ENCODE results near the gene PDE4D.

Gene PDE4D

DNA sequence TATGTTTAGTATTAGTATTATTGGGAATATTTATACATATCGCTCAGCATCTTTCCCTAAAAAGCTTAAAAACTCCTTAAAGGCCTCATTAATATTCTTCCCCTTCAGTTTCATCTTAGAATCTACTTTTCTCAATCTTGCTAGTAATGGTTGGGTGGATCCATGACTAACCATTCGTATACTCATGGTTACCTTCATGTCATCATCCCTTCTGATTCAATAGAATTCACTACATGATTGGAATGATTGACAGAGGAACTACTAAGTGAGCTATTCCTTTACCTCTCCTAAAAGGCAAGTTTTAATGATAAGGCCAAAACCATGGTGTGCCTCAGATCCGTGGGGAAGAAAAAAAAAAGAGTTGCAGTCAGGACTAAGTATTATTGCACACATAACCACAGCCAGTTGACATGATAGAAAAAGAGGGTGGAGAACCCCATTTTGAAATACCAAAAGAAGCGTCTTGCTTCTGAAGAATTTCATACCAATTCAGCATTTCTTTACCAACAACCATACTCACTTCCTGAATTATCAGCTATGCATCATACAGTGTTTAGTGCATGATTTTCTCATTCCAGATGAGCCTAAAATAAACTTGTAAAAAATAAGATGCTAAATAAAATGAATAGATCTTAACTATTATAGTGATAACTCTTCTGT is 624.6 kb downstream of the PDE4D start:
- no peak for DNase-seq

DNA sequence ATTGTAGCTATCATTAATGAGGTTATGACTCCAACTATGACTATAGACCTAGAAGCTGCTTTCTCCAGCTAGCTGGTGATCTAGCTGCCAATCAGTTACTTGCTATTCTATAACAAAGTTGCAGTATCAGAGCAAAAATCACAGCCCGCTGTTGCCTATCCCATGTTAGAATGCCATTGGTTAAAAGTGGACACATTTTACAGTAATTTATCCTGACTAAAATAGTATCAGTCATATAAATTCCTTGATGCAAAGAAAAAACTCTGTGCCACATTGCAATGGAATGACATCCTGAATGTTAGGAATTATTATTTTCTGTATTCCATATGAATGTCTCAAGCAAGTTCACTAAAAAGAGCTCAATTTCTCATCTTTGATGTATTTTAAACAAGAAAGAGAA is 626.5 kb downstream of the PDE4D start:
- DNase-seq: no peak

DNA sequence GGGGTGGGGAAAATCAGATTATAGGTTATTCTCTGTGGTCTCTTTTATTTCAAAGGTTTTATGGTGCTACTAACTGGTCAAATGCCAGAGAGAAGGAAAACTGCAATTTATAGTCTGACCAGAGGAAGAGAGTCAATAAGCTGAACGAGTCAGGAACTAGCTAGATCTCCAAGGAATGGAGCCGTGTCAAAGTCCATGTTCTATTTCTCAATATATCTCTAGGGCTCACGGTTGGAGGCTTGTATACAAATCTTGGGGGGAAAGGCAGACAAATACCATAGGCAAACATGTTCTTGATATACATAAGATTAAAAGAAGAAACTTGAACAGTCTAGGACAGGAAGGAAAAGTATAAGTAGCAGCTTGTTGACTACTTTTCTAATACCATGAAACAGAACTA is 627.1 kb downstream of the PDE4D start:
- no peak for DNase-seq

DNA sequence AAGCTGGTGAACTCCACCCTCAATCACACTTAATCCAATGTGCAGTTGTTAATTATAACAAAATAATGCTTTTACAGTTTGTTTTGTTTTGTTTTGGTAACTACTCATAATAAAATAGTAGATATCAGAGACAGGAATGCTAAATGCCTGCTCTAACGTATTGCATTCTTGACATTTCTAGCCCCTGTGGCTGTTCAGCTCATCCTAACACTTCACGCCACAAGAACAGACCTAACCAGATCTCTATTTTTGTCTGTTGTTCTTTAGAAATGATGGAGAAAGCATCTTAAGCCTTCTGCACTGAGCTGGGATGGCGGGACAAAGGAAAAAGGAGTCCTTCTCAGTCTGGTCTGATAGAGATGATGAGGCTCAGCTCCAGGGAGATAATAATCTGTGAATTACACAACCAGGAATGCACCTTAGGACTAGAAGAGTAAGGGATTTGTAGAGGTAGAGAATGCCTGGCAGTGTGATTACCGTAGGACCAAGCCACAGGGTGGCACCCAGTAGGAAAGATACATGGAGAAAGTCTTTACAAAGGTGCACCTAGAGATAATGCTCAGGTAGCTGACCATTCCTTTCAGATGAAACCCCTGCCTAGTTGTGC is 628.8 kb downstream of the PDE4D start:
- no peak for DNase-seq

DNA sequence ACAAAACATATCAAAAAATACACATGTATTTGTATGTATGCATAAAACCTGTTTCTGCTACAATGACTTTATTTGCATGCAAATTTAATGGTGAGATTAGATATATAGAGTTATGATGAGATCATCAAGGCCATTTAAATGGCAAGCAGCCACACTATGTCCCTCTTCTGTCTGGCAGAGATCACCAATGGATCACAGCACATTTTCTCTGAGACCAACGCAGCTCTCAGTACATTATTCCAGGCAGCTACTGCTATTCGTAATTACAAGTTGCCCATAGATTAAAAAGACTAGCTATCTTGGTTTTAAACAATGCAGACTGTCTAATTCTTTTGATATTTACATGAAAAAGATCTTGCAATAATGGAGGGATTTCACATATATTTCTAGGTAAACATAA is 629.5 kb downstream of the PDE4D start:
- DNase-seq: no peak

DNA sequence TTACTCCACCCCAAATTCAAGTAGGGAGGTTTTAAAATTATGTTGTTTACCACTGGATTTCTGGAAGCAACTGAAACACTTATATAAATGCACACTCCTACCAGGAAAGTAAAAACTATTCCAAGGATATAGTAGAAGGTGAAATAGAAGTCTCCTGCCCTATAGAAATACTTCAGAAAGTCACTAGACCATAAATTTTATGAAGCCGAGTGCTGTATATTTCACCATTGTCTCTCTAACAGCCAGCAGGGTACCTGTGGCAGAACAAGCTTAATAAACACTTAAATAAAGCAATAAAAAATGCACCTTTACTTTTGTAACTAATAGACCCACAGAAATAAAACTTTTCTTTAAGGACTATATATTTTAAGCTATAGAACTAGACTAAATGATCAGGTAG is 631.6 kb downstream of the PDE4D start:
- no peak for DNase-seq

DNA sequence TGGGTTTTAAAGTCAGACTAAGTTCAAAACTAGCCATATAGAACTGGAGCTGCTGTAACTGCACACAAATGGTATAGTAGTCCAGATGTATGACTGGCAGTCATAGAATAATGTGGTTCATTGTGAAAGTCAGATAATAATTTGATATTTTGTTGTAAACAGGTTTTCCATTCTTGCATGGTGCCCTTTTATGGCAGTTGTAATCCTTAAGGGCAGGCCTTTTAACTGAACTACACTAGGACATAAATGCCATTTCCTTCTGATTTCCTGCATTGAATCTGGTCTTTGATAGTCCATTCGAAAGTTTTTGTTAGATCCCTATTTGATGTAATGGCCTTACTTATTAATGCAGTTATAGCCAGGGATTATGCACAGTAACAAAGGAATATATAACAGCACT is 632.6 kb downstream of the PDE4D start:
- no peak for DNase-seq

DNA sequence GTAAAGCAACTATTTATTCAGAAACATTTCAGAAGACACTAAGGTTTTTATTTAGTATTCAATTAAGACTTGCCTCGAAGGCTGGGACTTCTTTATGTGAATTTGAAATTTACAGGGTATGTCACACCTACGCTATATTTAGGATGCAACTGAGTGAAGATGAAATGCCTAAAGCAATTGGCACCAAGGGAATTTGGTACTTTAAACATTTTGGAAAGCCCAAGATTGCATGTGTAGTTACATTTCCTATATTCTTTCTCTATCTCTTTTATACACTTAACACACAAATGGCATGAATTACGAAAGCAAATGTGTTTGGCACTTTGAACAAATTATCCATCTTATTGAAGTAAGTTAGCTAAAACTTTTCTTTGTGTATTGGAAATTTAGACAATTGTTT is 633.3 kb downstream of the PDE4D start:
- no peak for DNase-seq

DNA sequence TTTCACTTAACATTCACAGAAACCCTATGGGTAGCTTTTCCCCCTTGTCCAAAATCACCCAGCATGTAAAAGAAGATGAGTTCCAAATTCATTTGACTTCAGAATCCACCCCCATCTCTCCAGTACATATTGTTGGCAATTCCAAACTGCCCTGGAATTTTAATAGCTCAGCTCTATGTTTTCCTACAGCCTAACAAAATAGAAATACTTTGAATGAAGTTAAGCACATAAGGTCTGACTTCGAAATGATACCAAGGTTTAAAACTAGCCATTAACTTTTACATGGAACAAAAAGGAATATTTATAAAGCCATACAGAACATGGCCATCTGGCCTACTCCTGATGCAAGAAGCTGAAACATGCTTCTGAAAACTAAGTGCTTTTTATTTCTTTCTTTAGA is 634.3 kb downstream of the PDE4D start:
- DNase-seq: no peak

DNA sequence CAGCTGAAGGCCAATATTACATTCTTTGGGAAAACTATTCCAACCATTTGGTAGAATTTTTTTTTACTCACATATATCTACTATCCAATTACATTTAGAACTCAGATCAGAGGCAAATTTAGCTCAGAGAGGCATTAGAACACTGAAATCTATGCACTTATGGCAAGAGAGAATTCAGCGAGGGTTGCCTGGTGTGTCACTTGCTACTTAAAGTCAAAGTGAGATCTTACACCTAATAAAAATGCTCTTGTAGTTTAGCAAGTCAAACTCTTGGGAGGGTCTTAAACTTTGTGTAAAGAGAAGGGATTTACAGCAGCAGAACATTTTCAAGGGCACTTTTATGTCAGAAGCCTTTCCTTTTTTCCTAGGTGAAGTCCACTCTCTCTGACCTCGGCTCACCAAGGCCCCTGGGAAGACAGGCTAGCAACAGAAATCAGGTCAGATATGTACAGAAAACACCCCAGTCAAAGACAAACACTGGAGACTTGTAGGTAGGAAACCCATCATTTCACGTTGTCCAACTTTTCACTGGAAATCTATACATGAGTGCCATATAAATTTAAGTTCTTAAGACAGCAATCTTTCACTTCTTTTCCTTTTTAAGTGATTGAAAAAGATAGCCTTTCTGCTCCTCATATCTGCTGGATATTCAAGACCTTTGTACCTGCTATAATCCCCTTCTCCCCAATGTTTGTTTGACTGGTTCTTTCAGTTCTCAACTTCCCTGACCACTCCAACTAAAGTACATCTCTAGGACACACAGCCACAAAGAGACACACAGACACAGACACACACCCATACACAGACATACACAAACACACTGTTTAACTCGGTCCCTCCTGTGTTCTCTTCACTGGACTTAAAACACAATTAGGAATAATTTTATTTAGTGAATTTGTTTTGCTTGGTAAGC is 635.8 kb downstream of the PDE4D start:
- DNase-seq: no peak

DNA sequence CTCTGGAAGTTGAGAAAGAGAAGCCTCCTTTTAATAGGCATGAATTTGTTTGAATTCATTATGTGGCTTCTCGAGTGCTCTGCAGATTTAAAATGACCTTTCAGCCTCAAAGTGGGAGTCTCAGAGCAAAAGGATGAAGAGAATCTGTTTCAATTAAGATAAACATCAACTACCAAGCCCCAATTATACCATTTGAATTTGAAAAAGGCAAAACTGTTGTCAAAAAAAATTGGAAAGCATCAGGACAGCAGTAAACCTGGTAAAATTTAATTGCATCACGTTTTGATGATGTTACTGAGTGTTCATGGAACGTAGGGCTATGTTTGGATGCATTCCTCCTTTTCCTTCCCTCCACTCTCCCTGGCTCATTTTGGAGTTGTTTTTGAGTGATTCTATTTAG is 637.2 kb downstream of the PDE4D start:
- no peak for DNase-seq

DNA sequence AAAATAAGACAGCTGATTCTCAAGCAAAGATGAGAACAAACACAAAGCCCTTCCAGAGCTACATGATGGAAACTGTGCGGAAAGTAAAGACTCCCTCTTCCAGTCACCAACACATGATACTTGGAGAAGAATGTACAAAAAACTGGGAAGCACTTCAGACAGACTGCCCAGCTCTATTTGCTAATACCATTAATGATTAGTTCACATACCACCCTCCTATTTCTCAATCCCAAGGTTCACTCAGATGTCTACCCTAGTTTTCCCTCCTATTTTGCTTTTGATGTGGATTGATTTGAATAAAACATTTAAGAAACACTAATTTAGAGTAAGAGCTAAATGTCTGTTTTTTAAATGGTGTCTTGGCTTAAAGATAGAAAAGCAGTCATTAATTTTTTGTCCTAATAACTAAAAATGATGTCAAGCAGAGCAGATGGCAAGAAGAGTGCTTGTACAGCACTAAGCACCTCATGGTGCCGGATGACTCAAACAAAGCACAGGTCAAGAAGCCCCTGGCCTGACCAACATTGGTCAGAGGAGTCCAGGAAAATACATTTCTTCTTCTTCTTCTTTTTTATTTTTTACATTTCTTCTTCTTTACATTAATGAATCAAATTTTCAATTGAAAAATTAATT is 639.4 kb downstream of the PDE4D start:
- peak; percentile 39 for DNase-seq

DNA sequence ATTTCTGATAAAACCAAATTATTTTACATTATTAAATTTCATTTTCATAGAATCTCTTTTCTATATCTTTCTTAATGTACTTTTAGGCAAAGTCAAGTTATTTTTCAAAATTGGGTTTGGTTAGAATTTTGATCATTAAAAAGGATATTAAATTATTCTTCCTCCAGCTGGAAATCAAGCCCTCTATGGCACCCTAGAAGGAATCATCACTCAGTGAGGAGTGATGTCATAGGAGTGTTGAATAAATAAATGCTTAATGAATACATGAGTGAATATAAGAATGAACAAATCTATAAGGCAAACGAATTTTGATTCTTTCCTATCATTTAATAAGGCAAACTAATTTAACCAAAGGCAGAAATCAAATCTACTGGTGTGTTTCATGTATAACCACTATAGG is 639.9 kb downstream of the PDE4D start:
- no peak for DNase-seq

DNA sequence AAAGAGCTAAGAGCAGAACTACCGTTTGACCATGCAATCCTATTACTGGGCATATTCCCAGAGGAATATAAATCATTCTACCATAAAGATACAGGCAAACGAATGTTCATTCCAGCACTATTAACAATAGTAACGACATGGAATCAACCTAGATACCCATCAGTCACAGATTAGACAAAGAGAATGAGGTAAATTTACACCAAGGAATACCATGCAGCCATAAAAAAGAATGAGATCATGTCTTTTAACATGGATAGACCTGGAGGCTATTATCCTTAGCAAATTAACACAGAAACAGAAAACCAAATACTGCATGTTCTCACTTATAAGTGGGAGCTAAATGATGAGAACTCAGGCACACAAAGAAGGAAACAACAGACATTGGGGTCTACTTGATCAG is 641.9 kb downstream of the PDE4D start:
- no peak for DNase-seq

DNA sequence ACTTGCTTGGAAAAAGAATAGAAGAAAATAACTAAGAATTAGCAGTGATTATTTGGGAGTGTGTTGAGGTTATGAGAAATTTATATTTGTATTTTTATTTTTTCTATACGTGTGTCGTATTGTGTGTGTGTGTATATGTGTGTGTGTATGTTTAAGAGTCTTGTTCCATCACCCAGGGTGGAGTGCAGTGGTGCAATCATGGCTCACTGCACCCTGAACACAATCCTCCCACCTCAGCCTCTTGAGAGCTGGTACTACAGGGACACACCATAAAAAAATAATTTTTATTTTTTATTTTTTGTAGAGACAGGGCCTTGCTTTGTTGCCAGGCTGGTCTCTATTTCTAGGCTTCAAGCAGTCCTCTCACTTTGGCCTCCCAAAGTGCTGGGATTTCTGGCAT is 643.8 kb downstream of the PDE4D start:
- DNase-seq: no peak

DNA sequence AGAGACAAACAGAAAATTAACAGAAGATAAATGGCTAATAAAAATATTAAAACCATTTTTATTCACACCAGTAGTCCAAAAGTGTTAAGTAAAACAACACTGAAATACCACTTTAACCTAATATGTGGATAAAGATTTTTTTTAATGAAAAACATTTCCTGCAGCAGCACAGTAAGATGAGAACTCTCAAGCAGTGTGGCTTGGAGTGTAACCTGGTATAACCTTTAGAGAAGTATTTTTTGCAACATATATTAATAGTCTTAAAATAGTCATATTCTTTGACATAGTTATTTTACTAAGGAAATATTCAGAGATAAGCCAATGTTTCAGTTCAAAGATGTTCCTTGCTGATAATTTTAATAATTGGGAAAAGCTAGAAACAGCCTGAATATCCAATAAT is 644.4 kb downstream of the PDE4D start:
- DNase-seq: no peak

DNA sequence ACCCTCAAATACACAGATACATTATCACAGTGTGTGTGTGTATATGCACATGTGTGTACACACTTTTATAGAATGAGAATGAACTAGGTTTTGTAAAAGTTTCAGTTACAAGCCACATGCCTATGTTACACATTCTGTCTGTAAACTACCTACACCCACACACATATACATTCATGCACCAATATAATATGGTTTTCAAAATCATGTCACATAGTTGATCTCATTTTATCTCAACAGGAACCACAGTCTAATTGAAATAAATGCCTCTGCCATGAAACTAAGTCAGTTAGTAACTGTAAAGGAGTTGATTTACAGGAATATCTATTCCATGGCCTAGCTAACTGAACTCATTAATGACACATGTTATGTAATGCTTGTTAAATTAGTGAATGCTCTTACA is 646.6 kb downstream of the PDE4D start:
- no peak for DNase-seq

DNA sequence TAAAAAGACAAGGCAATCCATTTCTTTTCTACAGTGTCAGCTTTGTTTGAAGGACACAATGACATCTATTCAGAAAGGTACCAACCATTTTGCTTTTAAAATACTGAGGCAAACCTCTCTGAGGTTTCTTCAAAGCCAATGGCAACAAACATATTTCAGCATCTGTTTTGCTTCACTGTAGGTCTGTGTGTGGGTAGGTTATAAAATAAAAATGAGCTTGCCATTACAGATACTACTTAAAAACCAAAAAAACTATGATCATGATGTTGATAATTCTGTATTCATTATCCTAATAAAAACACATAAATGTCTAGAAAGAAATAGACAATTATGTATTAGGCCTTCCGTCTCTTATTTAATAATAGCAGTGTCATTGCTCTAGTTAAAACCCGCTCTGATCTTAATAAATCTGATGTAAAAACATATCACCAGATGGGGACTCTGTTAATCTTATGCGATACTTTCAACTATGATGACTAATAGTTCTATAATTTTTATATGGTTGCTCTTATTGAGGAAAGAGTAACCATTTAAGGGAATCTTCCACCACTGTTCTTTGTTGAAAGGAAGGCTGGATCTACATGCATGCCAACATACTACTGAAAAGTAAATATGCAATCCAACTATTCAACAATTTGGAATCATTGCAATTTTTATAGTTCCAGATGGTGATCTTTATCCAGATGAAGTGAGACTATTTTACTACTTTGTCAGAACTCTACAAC is 647.2 kb downstream of the PDE4D start:
- DNase-seq: peak; percentile 68

DNA sequence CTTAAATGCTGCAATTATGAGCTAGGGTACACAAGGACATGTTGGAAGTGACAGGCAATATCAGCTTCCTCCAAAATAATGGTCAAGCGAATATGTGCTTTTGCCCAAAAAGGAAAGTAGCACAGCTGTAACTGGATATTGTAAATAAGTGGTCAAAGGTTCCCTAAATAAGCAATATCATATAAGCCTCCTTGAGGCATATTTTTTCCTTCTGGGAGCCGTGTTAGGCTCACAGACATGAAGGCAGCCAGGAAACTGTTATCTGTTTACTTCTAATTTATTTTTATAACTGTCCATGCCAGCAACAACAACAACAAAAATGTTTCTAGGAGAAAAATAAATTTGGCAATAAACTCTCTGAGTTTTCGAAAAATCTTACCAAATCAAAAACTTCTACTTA is 648.3 kb downstream of the PDE4D start:
- no peak for DNase-seq

DNA sequence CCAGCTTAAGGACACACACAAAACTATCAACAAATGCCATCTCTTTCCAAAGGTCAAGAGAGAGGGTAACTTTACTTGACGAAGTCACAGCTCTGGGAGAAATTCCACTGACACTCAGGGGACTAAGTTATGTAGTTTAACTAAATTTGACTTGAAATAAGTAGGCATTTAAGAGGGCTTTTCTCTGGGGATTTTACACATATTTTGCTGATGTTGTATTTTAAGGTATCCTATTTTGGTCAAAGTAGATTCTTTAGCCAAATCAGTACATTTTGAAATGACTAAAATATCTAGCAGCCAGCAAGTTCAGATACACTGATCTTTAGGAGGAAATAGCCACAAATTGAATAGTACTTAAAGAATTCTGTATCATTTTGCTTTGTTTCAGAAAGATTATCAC is 652.0 kb downstream of the PDE4D start:
- no peak for DNase-seq

DNA sequence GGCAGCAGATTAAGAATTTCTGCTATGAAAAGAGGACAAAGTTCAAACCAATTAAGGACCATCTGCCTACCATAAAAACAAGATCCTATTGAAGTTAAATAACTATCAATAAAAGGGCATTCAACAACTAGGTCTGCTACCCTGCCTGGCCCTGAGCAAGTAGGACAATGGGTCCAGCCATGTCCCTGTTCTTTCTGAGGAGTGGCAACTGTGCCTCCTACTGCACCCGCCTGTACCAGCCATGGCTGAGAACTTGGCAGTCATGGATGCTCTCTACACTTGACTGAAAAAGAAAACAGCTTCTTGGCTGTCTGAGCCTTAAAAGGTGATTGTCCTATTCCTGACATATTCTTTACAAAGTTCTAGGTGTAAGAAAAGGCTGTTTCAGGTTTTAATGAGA is 652.4 kb downstream of the PDE4D start:
- DNase-seq: peak; percentile 40

DNA sequence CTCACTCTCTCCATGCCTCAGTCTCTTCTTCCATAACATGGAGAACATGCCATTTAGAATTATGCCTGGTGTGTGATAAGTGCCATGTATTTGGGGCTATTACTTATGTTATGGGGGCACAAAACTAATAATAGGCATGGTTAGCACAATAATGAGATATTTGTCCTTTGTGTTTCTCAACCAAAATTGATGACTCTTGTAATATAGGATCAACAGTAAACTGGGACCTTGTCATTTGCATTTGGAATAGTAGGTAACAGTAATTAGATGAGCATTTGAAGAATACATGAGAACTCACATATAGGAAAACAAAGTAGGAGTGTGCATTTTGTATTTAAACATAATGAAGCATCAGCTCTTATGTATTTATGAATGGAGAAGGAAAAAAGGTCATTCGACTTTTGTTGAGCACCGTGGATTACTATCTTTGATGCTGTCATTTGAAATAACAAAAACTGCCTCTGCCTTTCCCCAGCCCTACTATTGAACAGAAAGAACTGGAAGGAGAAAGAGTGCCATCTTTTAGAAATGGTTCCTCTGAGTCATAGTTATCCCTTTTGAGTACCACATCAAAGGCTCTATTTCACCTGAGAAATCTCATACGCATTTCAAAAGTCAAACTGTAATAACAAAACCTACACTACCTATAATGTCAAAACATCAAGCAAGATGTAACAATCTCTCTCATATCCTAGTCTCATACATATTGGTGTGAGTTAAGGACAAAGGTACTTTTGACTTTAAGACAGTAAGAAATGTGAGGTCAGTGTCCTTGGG is 655.2 kb downstream of the PDE4D start:
- no peak for DNase-seq
